Activated CD8-positive, alpha-beta memory T cell treated with anti-CD3 and anti-CD28 coated beads for 24 hours (primary cell): ENCODE measurements around the gene CREM.
"Not testable (repeated sequence)": the region's sequence is repeated elsewhere in the genome, so short reads cannot be mapped to it uniquely, and the experiment has no call there.

ENCODE experiments used
- DNase-seq: peaks from one replicate; pipeline ENCODE4 v3.0.0-alpha.2; 2020

CREM gene

GRCh38 chr10:35195361-35196306, 69.0 kb downstream of the CREM start:
- peak; percentile 78 for DNase-seq

DNA sequence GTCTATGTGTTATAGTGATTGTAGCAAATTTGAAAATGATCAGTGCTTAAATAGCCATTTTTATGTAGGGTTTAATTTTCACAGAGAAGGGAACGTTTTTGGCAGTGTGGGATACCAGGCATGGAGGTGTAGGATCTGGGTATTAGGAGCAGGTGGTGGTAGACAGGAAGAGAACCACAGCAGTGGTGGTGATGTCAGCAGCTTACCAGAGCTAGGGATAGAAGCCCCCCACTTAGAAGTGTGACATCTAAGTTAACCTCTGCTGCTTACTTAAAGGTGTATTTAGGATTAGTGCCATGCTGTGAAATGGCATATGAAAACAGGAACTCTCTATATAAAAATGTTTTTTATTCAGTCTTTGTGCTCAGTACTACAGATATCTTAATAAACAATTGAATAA, 73.8 kb downstream of the CREM start:
- no peak for DNase-seq

GRCh38 chr10:35201234-35201633, 74.6 kb downstream of the CREM start:
- DNase-seq, result no peak

DNA sequence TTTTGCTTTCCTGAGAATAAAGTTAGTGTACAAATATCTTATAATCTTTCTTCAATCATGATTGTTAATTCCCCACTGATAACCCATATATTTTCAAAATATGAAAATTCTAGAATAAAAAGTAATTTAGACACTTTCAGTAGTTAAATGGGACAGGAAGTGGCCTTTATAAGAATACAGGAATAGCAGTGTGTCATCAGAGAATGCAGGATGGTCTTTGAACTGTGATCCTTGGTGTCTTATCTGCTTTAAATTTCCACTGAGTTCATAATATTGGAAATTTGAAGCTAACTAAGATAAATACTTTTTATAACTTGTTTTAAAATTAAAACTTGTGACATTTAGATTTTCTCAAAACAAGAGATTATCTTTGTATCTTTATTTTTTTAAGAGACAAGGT, 75.4 kb downstream of the CREM start:
- DNase-seq, result no peak

- no peak for DNase-seq
Measured at GRCh38 chr10:35203745-35204144, 77.1 kb downstream of the CREM start.

GRCh38 chr10:35204650-35205319, 78.1 kb downstream of the CREM start:
- no peak for DNase-seq

GRCh38 chr10:35206274-35206673, 79.6 kb downstream of the CREM start:
- DNase-seq, result no peak

DNA sequence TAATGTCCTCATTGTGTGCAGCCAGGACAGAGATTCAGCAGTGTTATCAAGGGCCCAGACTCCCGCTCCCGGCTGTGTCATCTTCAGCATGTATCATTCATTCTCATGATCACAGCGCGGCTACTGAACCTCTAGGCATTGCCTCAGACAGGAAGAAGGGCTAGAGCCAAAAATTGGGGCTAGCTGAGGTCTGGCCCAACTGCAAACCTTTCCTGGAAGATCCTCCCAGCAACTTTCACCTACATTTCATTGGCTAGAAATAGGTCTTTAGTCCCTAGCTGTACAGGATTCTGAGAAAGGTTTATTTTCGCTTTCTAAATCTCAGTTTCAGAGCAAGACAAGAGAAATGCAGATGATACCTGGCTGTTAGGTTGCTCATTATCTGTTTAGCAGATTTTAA, 81.9 kb downstream of the CREM start:
- DNase-seq, result no peak

DNA sequence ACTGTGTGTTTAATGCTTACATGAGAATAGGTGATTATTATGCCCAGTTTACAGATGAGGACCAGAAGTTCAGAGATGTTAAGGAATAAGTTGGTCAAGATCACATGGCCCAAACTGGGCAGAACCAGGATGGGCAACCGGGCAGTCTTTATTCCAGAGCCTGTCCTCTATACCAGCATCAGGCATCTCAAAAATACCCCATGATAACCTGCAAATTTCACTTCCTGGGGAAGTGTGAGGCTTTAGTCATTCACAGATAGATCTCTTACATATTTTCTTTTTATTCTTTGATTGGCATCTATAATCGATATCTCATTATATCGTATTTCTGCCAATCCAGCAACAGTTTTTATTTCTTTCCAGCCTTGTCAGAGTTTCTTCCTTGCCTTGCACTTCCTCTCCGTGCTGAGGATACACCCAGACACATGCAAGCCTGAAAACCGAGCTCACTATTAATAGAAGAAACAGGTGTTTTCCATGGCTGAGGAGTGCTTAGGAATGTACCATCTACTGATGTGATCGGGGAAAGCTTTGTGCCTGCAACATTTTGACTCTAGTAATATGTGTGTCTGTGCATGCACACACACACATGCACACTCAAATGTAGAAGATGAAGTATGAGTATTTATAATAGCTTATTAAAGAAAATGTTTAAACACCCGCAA, 82.4 kb downstream of the CREM start:
- no peak for DNase-seq

DNA sequence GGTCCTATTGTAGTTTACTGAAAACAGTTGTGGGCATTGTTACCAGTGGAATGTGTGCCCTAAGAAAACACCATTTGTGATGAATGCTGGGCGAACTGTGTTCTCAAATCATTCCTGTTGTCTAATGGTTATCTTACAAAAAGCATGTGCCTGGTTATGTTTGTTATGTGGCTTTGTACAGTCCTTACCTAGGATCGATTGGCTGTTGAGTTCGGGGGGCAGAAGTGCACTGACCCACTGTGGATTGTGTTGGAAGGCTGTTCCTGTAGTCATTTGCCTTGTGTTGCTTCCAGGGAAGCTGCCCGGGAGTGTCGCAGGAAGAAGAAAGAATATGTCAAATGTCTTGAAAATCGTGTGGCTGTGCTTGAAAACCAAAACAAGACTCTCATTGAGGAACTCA, 84.3 kb downstream of the CREM start:
- no peak for DNase-seq

- DNase-seq, result no peak
Measured at GRCh38 chr10:35211390-35211789, 84.7 kb downstream of the CREM start.

GRCh38 chr10:35212856-35213255, 86.2 kb downstream of the CREM start:
- DNase-seq, result no peak

DNA sequence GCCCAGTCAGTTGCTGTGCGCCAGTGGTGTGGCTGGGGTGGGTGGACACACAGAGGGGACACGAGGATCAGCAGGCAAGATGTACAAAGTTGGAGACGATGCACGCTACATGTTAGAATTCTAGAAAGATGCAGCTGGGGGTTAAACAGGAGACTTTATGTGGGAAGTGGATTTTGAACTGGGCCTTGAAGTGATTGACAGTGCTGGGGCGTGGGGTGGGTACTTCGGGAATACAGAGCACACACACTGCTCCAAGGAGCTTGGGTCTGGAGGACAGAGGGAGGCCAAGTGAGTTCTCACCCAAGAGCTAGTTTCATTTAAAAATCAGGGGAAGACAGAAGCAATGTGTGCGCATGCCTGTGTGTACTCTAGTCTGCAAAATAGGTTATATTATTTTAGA, 87.1 kb downstream of the CREM start:
- DNase-seq, result no peak

GRCh38 chr10:35214607-35215020, 88.0 kb downstream of the CREM start:
- DNase-seq, result no peak

DNA sequence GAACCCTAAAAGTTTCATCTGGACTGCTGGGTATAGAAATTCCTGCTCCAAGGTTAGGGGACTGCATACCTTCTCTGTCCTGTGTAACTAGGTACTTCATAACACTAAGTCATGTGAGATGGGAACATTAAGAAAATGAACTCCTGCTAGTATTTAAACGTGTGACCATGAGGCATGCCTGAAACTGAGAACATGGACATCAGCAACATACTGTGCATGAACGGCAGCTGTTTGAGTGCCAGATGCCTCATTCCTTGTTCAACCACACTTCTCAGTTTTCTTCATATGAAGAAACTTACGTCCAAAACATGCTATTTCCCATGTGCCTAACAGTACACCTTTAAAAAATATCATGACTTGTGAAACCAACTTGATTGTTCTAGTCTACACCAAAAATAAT, 88.5 kb downstream of the CREM start:
- DNase-seq, result no peak

DNA sequence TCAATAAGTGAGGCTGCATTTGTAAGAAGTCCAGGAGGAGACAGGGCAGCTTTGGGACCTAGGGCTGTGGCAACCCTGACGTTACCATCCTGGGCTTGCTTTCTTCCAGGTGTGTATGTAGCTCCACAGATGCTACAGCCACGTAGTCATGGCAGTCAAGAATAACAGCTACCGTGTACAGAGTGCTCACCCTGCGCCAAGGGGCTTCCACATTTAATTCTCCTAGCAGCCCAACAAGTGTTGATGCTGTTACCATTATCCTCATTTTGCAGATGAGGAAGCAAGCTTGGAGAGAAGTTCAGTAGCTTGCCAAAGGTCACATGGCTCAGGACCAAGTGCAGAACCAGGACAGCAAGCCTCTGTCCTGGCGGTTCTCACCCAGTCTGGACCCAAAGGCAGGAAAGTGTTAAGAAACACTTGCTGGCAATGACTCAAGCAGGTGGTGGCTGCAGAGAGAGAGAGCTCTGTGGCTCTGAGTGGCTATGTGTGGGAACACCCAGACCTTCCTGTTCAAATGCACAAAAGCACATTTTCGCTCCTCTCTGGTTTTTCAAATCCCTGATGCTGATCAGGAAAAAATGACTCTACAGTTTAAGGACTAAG, 89.8 kb downstream of the CREM start:
- no peak for DNase-seq

GRCh38 chr10:35216956-35217355, 90.3 kb downstream of the CREM start:
- not testable (repeated sequence) for DNase-seq

GRCh38 chr10:35217455-35217854, 90.8 kb downstream of the CREM start:
- DNase-seq, result no peak

- DNase-seq, result peak; percentile 90
Measured at GRCh38 chr10:35218339-35218955, 91.8 kb downstream of the CREM start.

GRCh38 chr10:35219292-35219691, 92.6 kb downstream of the CREM start:
- no peak for DNase-seq

- DNase-seq, result no peak
Measured at GRCh38 chr10:35219891-35220890, 93.5 kb downstream of the CREM start.

DNA sequence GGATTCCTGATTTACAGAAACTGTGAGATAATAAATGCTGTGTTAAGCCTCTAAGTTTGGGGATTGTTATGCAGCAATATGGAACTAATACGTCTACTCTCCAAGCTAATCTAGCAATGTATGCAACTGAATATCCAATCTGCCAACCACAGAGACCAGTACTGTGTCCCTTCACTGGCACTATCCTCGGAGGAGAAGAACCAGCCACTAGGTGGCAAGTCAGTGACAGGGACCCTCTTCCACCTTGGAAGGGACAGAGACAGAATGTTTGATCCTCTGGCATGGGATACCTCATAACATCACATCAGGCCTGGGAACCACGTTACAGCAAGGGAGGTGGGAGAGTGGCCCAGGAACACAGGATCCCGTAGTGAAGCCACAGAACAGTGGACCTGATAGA, 96.4 kb downstream of the CREM start:
- no peak for DNase-seq
